HepG2 (cell line): ENCODE results near the gene JAK2. TPM values are rescaled to one million over a fixed set of nuclear protein-coding genes. Genes with fewer than 3 reads are reported as not detected.

Source experiments
- BCL6 ChIP-seq: IDR thresholded peaks from 2 replicates; pipeline ENCODE4 v1.6.1; 2016; ENCODE audit warnings: missing genetic modification reagents, missing compliant biosample characterization
- DNMT1 ChIP-seq: sonication (generic); formaldehyde crosslinking; IDR thresholded peaks from 2 replicates; pipeline ENCODE4 v1.5.1; 2020; ENCODE audit warnings: mild to moderate bottlenecking, missing genetic modification reagents
- DZIP1 ChIP-seq: sonication (generic); formaldehyde crosslinking; IDR thresholded peaks from 2 replicates; pipeline ENCODE4 v1.5.0; 2020; ENCODE audit warnings: mild to moderate bottlenecking, missing genetic modification reagents
- ELF1 ChIP-seq: sonication (generic); formaldehyde crosslinking; IDR thresholded peaks from 2 replicates; pipeline ENCODE4 v1.4.0; 2020; ENCODE audit warnings: missing genetic modification reagents
- HNRNPH1 ChIP-seq: fragments of 200-400 bp; formaldehyde crosslinking; optimal IDR thresholded peaks from 2 replicates; pipeline ENCODE3; 2017; ENCODE audit warnings: mild to moderate bottlenecking, low read depth, low read length
- REL ChIP-seq: sonication (generic); formaldehyde crosslinking; conservative IDR thresholded peaks from 2 replicates; pipeline ENCODE4 v1.8.0; 2022; ENCODE audit warnings: mild to moderate bottlenecking, missing genetic modification reagents, moderate library complexity
- ZC3H4 ChIP-seq: sonication (generic); formaldehyde crosslinking; IDR thresholded peaks from 2 replicates; pipeline ENCODE4 v1.4.0; 2020; ENCODE audit warnings: missing genetic modification reagents, borderline replicate concordance
- ZFAT ChIP-seq: sonication (generic); formaldehyde crosslinking; conservative IDR thresholded peaks from 2 replicates; pipeline ENCODE4 v1.8.1; 2023; ENCODE audit warnings: missing genetic modification reagents, inconsistent platforms
- ZNF234 ChIP-seq: sonication (generic); formaldehyde crosslinking; conservative IDR thresholded peaks from 2 replicates; pipeline ENCODE4 v1.5.1; 2020; ENCODE audit warnings: mild to moderate bottlenecking, missing genetic modification reagents
- ZNF337 ChIP-seq: sonication (generic); formaldehyde crosslinking; IDR thresholded peaks from 2 replicates; pipeline ENCODE4 v1.5.1; 2020; ENCODE audit warnings: missing genetic modification reagents, low read depth, mild to moderate bottlenecking, borderline replicate concordance
- ZNF543 ChIP-seq: sonication (generic); formaldehyde crosslinking; IDR thresholded peaks from 2 replicates; pipeline ENCODE4 v1.4.0; 2020; ENCODE audit warnings: mild to moderate bottlenecking, missing genetic modification reagents
- ZNF567 ChIP-seq: sonication (generic); formaldehyde crosslinking; IDR thresholded peaks from 2 replicates; pipeline ENCODE4 v1.8.1; 2023; ENCODE audit warnings: mild to moderate bottlenecking, missing genetic modification reagents, borderline replicate concordance
- ZNF570 ChIP-seq: sonication (generic); formaldehyde crosslinking; IDR thresholded peaks from 2 replicates; pipeline ENCODE4 v1.4.0; 2020; ENCODE audit warnings: mild to moderate bottlenecking, missing genetic modification reagents, borderline replicate concordance
- ZSCAN5A ChIP-seq: sonication (generic); formaldehyde crosslinking; IDR thresholded peaks from 2 replicates; pipeline ENCODE4 v1.8.0; 2022; ENCODE audit warnings: mild to moderate bottlenecking, missing genetic modification reagents, borderline replicate concordance
- polyA plus RNA-seq, 8 experiments: library from polyadenylated mRNA; depleted of rRNA in 3 of 8; stranded (reverse) in 7 of 8; unstranded in 1 of 8; fragments of >200 nt; fragmentation: Illumina TruSeq in 4 of 8; extraction: Trizol in 4 of 8; gene quantifications; 2 replicates each; pipeline versions ENCODE4 v1.2.1 to v1.2.3, GENCODE V29; 2011 to 2016; ENCODE audit warnings: low read depth in 4 of 8, missing spikeins in 1 of 8, mixed read lengths in 1 of 8; ENCODE audit not compliant: insufficient read depth in 1 of 8
- total RNA-seq, 5 experiments: library from RNA; depleted of rRNA; stranded (reverse); fragments of >200 nt; fragmentation: Illumina TruSeq; extraction: Trizol; gene quantifications; 2 replicates each; pipeline ENCODE4 v1.2.3, GENCODE V29; 2016; ENCODE audit warnings: low read depth in 1 of 5
- TF ChIP-seq, protein P1 (sequence below): sonication (generic); formaldehyde crosslinking; IDR thresholded peaks from 2 replicates; pipeline ENCODE4 v1.5.0; 2020; ENCODE audit warnings: missing genetic modification reagents, mild to moderate bottlenecking, borderline replicate concordance
- TF ChIP-seq, protein P2 (sequence below): conservative IDR thresholded peaks from 2 replicates; pipeline ENCODE4 v1.6.1; 2018; ENCODE audit warnings: missing genetic modification reagents
- TF ChIP-seq, protein P3 (sequence below): sonication (generic); formaldehyde crosslinking; IDR thresholded peaks from 2 replicates; pipeline ENCODE4 v1.9.0; 2021; ENCODE audit warnings: missing genetic modification reagents, mild to moderate bottlenecking, borderline replicate concordance
- TF ChIP-seq, protein P4 (sequence below): sonication (generic); formaldehyde crosslinking; IDR thresholded peaks from 2 replicates; pipeline ENCODE4 v1.9.0; 2022; ENCODE audit warnings: low read depth, missing genetic modification reagents

Gene JAK2
- total and polyA plus RNA-seq, 2 of the 13 experiments (the other 11 are each of a cell fraction or from before 2014, with no cell fraction given): 1.1 to 4.1 TPM

GRCh38 chr9:4984621-4985385 is at the start of gene JAK2 (continued):
- TF ChIP-seq, protein P1, sequence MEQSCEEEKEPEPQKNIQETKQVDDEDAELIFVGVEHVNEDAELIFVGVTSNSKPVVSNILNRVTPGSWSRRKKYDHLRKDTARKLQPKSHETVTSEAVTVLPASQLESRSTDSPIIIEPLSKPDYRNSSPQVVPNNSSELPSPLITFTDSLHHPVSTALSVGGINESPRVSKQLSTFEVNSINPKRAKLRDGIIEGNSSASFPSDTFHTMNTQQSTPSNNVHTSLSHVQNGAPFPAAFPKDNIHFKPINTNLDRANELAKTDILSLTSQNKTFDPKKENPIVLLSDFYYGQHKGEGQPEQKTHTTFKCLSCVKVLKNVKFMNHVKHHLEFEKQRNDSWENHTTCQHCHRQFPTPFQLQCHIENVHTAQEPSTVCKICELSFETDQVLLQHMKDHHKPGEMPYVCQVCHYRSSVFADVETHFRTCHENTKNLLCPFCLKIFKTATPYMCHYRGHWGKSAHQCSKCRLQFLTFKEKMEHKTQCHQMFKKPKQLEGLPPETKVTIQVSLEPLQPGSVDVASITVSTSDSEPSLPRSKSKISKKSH: peak; percentile 62
- TF ChIP-seq ZSCAN5A (CRISPR knock-in tag) (peak; percentile 63; the same call in 1 of the 2 replicates), REL (CRISPR knock-in tag) (peak; percentile 83), ZNF570 (CRISPR knock-in tag) (no peak), ZC3H4 (CRISPR knock-in tag) (no peak), ZNF234 (CRISPR knock-in tag) (no peak), BCL6 (CRISPR knock-in tag) (peak; percentile 41; the same call in 1 of the 2 replicates), ZNF337 (no peak; the same call in 1 of the 2 replicates), ZNF567 (CRISPR knock-in tag) (no peak), ZFAT (CRISPR knock-in tag) (no peak), HNRNPH1 (no peak), DNMT1 (CRISPR knock-in tag) (no peak), DZIP1 (CRISPR knock-in tag) (no peak; the same call in 1 of the 2 replicates), ZNF543 (no peak), ELF1 (CRISPR knock-in tag) (peak; percentile 64; the same call in 1 of the 2 replicates)
- TF ChIP-seq, protein P2, sequence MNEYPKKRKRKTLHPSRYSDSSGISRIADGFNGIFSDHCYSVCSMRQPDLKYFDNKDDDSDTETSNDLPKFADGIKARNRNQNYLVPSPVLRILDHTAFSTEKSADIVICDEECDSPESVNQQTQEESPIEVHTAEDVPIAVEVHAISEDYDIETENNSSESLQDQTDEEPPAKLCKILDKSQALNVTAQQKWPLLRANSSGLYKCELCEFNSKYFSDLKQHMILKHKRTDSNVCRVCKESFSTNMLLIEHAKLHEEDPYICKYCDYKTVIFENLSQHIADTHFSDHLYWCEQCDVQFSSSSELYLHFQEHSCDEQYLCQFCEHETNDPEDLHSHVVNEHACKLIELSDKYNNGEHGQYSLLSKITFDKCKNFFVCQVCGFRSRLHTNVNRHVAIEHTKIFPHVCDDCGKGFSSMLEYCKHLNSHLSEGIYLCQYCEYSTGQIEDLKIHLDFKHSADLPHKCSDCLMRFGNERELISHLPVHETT (CRISPR knock-in tag): peak; percentile 41
- TF ChIP-seq, protein P3, sequence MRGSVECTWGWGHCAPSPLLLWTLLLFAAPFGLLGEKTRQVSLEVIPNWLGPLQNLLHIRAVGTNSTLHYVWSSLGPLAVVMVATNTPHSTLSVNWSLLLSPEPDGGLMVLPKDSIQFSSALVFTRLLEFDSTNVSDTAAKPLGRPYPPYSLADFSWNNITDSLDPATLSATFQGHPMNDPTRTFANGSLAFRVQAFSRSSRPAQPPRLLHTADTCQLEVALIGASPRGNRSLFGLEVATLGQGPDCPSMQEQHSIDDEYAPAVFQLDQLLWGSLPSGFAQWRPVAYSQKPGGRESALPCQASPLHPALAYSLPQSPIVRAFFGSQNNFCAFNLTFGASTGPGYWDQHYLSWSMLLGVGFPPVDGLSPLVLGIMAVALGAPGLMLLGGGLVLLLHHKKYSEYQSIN (CRISPR knock-in tag): no peak
- TF ChIP-seq, protein P4, sequence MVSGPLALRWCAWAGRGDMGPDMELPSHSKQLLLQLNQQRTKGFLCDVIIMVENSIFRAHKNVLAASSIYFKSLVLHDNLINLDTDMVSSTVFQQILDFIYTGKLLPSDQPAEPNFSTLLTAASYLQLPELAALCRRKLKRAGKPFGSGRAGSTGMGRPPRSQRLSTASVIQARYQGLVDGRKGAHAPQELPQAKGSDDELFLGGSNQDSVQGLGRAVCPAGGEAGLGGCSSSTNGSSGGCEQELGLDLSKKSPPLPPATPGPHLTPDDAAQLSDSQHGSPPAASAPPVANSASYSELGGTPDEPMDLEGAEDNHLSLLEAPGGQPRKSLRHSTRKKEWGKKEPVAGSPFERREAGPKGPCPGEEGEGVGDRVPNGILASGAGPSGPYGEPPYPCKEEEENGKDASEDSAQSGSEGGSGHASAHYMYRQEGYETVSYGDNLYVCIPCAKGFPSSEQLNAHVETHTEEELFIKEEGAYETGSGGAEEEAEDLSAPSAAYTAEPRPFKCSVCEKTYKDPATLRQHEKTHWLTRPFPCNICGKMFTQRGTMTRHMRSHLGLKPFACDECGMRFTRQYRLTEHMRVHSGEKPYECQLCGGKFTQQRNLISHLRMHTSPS: no peak
